Vagina (tissue), 2 donors: ENCODE data around the gene SRD5A1.

Experiments used
- CTCF ChIP-seq, 3 experiments: fragments of 450-650 bp in 2 of 3; fragments of 200-600 bp in 1 of 3; sonication (generic) in 1 of 3; IDR thresholded peaks; one replicate each; pipeline ENCODE4 v1.5.1; 2017 to 2019; ENCODE audit warnings: antibody characterized with exemption in 3 of 3, mild to moderate bottlenecking in 2 of 3, moderate library complexity in 2 of 3
- POLR2A ChIP-seq, 2 donors: fragments of 450-650 bp; IDR thresholded peaks; one replicate each; pipeline ENCODE4 v1.6.1; 2017; ENCODE audit warnings: antibody characterized with exemption in 2 of 2, mild to moderate bottlenecking in 2 of 2, moderate library complexity in 2 of 2

GRCh38 chr5:6717247-6717646 is 84.0 kb downstream of the SRD5A1 start:
- TF ChIP-seq CTCF (IDR thresholded peaks at IDR 0.05) (no peak), POLR2A (IDR thresholded peaks at IDR 0.05) (no peak)
